CD4-positive, alpha-beta T cell treated with Interleukin-21 for 1 hour (primary cell): ENCODE measurements around the gene SLC16A10.
"Not testable (repeated sequence)": the region's sequence is repeated elsewhere in the genome, so short reads cannot be mapped to it uniquely, and the experiment has no call there.

Experiments
- DNase-seq: peaks from one replicate; pipeline ENCODE4 v3.0.0-alpha.2; 2020

Gene SLC16A10

GRCh38 chr6:111087106-111087835 is at the start of gene SLC16A10:
SLC16A10 (plus strand) TSS chr6:111087503; CDS start chr6:111087753, 250 bp downstream.
- DNase-seq = peak; percentile 85

GRCh38 chr6:111038534-111039252 is 48.6 kb upstream of the SLC16A10 start:
- no peak for DNase-seq

- no peak for DNase-seq
Measured at GRCh38 chr6:111041917-111042316, 45.4 kb upstream of the SLC16A10 start.

- no peak for DNase-seq
Measured at GRCh38 chr6:111047244-111047643, 40.1 kb upstream of the SLC16A10 start.

- DNase-seq = no peak
Measured at GRCh38 chr6:111050261-111051023, 36.9 kb upstream of the SLC16A10 start.

- DNase-seq = no peak
Measured at GRCh38 chr6:111052171-111052570, 35.1 kb upstream of the SLC16A10 start.

- DNase-seq = peak; percentile 32
Measured at GRCh38 chr6:111057074-111057752, 30.1 kb upstream of the SLC16A10 start.

- no peak for DNase-seq
Measured at GRCh38 chr6:111061508-111061907, 25.8 kb upstream of the SLC16A10 start.

- DNase-seq = not testable (repeated sequence)
Measured at GRCh38 chr6:111061985-111062384, 25.3 kb upstream of the SLC16A10 start.

- DNase-seq = not testable (repeated sequence)
Measured at GRCh38 chr6:111062860-111063259, 24.4 kb upstream of the SLC16A10 start.

- no peak for DNase-seq
Measured at GRCh38 chr6:111068109-111068865, 19.0 kb upstream of the SLC16A10 start.

- no peak for DNase-seq
Measured at GRCh38 chr6:111068866-111069234, 18.5 kb upstream of the SLC16A10 start.

- no peak for DNase-seq
Measured at GRCh38 chr6:111069382-111070104, 17.8 kb upstream of the SLC16A10 start.

GRCh38 chr6:111070105-111071005 is 16.9 kb upstream of the SLC16A10 start:
- DNase-seq = no peak

- DNase-seq = no peak
Measured at GRCh38 chr6:111072801-111073360, 14.4 kb upstream of the SLC16A10 start.

GRCh38 chr6:111074311-111074710 is 13.0 kb upstream of the SLC16A10 start:
- DNase-seq = no peak

GRCh38 chr6:111076024-111076695 is 11.1 kb upstream of the SLC16A10 start:
- DNase-seq = no peak

- no peak for DNase-seq
Measured at GRCh38 chr6:111080698-111081097, 6.6 kb upstream of the SLC16A10 start.

GRCh38 chr6:111086685-111087084 is 618 bp upstream of the SLC16A10 start:
- no peak for DNase-seq
